HG02588 (cell line): ENCODE results near the gene SHC3.

Experiments used
- ATAC-seq: cut with Tn5 transposase; IDR thresholded peaks from one replicate; pipeline ENCODE4 v1.9.1; 2021; ENCODE audit warnings: mild to moderate bottlenecking, moderate library complexity; ENCODE audit not compliant: unreplicated experiment

Gene SHC3

DNA sequence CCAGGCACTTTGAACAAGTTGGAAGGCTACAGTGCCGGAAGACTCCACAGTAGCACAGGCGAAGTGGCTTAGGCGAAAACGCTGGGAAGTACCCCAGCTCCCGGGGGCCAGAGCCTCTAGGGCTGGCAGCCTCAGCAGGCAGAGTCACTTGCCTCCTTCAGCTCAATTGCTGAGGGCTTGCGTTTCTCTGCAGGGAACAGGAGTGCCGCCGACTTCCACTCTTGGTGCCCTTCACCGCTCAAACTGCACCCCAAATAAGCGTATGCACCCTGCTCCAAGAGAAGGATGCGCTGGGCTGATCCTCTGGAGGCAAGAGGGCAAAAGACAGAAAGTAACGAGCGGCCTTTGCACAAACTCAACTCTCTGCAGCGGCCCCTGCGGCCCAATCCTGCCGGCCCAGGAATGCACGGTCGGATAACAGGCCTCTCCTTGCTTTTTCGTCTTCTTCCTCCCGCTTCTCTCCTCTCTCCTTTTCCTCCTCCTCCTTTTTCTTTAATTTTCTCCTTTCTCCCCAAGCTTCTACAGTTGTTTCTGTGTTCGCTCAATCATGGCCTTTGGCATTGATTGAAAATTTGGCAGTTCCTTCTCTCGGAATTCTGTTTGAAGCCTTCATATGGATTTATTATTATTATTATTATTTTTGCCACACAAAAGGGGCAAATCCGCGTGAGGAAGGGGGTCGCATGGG is 188.4 kb downstream of the SHC3 start:
- no peak for ATAC-seq

DNA sequence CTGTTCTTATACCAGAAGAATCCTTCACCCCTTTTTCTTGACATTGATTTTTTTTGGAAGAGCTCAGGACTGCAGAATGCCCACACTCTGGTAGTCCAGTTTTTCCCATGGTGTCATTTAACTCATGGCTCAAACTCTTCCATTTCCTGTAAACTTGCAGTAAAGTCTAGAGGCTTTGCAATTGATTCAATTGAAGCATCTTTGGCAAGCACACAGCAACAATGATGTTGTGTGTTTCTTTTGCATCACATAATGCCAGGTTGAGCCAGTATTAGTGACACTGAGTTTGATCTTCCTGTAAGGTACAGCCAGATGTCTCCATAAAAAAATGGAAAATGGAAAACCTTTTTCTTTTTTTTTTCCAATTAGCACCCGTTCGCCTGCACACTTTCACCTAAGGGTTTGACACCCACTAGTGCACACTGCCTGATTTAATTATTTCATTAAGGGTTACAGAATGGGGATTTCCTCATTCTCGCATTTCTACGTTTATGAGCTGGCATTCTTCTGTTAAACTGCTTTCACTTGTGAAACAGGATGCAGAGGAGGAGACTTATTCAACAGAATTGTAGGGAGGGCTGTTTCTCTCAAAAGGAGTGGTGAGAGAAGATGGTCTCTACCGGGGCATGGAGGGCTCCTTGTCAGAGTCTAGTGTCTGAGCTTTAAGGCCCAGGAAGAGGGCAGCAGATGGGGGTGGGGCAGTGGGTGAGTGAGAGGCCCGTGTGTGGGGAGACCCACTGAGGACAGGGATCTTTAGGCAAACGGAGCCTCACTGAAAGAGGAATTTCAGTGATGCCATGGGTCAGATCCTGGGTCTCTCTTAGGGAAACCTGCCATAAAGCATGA is 189.6 kb downstream of the SHC3 start:
- no peak for ATAC-seq

DNA sequence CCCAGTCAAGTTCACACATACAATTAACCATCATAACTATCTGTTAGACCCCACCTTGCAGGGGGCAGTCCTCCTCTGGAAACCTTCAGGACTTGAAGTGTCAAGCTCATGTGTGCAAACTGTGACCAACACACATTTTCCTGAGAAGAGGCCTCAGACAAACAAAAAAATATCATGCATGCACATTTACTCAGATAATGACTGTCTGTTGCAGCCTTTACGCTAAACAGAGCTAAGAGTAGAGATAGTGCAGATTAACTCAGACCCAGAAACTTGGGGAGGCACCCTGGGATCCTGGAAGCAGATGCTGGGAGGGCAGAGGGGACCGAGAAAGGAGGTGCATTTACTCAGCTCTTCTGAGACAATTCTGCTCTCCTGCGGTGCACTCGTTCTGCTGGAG is 191.0 kb downstream of the SHC3 start:
- ATAC-seq: no peak

- no peak for ATAC-seq
Measured at GRCh38 chr9:88986776-88987175, 191.8 kb downstream of the SHC3 start.

GRCh38 chr9:88985616-88986015 is 193.0 kb downstream of the SHC3 start:
- no peak for ATAC-seq

DNA sequence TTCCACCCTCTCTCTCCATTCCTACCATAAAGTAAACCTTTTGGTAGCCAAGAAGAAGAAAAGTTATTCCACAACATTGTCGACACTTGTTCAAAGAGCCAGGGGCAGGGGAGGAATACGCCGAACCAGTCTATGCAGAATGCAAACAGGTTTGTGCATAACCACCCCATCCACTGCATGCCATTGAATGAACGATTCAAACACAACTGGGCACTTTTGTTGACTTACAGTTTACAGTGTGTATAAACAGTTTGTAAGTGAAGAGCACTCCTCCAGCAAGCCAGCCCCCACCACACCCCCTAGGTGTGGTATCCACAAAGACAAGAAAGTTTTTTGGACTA is 194.1 kb downstream of the SHC3 start:
- no peak for ATAC-seq

DNA sequence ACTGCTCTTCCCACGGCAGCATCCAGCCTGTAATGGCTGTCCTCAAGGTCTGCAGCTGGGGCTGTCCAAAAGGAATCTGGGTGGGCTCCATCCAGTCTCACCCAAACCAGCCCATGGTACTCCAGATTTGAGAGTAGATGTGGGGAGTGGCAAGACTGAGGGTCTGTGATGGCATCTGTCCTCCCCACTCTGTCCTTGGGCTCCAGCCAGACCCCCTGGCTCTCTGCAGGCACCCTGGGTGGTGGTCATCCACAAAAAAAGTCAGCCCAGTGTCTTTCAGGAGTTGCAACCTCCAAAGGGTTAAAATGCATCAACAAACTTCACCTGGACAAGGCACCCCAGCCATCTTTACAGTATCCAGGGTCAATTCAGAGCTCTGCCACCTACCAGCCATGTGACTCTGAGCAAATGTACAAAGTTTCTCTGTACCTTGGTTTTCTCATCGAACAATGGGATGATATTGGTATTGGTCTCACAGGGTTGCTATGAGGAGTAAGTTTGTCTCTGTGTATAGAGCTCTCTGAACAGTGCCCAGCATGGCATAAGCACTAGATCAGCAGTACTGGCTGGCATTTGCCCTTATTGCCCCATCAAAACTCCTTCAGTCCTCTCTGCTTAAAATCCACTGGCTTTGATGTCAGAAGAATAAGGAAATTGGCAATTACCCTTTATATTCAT is 194.6 kb downstream of the SHC3 start:
- no peak for ATAC-seq

DNA sequence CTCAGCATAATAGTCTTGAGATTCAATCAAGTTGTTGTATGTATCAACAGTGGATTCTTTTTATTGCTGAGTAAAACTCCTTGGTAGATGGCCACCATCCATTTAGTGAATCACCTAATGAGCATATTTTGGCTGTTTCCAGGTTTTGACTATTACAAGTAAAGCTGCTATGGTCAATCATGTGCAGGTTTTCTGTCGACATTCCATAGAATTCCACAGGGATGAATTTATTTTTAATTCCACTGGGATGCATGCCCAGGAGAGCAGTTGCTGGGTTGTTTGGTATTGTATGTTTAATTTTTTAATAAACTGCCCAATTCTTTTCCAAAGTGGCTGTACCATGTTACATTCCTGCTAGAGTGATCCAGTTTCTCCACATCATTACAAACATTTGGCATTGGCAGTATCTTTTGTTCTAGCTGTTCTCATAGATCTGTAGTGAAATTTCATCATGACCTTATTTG is 197.8 kb downstream of the SHC3 start:
- no peak for ATAC-seq

DNA sequence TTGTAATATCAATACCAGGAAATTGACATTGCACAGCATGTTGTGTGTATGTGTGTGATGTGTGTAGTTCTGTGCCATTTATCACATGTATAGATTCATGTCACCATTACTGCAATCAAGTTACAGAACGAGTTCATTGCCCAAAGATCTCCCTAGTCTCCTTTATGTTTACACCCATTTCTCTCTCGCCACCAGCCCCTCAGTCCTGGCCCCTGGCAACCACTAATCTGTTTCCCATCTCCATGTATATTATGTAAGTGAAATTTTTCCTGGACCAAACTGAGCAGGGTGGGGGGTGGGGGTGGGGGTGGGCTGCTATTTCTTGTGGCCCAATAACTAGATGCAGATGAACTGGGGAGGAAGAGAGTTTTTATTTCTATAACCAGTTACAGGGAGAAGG is 198.8 kb downstream of the SHC3 start:
- ATAC-seq: no peak

DNA sequence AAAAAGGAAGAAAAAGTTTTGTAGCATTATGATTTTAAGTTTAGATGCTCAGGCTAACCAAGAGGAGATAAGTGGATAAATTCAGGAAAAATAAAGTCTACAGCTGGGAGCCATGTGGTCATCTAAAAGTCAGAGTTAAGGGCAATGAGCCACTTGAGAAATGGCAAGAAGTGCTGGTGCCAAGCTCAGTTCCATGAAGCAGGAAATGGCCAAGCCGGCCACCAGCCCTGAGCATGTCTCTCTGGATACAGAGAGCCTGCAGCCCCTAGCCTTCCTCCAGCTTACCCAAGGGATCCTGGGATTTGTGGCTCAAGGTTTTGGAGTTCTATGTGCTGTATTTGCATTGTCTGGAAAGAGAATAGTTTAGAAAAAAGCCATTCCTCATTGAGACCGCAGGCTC is 199.6 kb downstream of the SHC3 start:
- no peak for ATAC-seq

- ATAC-seq: no peak
Measured at GRCh38 chr9:88978034-88978433, 200.6 kb downstream of the SHC3 start.

DNA sequence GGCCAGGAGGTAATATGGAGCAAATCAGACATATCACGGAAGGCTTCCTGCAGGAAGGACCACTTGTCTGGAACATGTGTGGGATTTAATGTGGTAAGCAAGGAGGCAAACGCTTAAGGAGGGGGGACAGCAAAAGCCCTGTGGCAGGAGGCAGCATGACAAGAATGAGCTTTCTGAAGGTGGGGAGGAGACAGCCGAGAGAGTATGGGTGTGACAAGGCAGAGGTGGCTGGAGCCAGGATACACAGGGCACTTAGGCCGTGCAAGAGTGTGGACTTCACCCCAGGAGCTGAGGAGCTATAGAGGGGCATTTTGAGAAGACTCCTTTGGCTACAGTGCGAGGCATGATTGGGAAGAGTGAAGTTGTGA is 201.7 kb downstream of the SHC3 start:
- ATAC-seq: no peak

DNA sequence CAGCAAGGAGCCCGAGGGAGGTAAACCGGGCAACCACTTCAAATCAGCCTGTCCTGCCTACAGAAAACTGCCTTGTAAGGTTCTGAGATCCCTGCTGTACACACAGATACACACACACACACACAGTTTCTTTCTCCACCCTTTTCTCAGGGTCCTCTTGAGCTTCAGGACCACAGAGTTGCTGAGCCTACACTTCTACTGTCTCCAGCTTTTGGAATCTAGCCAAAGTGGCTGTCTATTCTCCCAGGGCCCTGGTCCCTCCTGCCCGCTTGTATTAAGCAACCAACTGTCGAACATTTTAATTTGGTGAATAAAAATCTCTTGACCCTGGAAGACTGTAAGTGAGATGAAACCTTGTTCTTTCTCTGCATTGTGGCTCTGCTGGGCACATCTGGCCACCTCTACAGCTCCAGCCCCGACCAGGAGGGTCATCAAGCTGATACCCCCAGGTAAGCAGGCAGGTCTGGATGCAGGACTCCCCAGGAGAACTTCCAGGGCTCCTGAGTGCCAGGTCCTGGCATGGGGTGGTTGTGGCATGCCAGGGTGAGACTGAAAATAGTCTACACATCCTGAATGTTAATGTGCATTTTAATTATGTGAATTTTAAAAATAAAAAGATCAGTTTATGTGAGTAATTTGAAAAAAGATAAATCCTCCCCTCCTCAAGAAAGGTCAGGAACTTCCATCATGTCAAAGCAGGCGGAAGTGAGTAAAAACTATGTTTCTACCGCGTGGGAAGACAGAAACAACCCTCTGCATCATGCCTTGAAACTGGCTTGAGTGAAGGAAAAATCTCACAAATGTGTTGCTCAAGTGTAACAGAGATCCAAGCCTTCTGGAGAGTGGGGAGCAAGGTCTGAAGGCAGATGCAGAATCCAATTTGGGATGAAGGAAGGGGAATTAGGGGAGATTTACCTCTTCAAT is 202.4 kb downstream of the SHC3 start:
- ATAC-seq: no peak

GRCh38 chr9:88974641-88975040 is 204.0 kb downstream of the SHC3 start:
- no peak for ATAC-seq

DNA sequence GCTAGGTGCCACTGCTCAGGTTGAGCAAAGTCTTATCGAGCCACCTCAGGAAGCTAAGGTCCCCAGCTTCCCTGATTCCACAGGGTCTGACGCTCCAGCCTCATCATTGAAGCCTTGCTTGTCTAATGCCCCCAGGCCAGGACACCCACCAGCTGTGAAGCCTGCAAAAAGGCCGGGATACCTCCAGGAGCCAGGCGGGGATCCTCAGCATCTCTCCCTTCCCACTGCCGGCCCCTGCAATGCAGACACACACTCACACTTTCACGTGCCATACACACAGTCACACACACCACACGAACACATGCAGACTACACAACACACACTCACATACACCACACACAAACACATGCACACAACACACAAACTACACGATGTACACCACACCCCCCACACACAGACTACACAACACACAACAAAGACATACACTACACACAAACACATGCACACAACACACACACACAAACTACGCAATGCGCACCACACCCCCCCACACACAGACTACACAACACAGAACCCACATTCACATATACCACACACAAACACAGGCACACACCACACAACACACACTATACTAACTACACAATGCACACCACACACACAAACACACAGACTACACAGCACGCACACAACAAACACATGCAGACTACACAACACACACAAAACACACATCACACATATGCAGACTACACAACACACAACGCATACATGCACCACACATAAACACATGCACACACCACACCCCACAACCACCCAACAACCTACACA is 205.2 kb downstream of the SHC3 start:
- ATAC-seq: no peak

DNA sequence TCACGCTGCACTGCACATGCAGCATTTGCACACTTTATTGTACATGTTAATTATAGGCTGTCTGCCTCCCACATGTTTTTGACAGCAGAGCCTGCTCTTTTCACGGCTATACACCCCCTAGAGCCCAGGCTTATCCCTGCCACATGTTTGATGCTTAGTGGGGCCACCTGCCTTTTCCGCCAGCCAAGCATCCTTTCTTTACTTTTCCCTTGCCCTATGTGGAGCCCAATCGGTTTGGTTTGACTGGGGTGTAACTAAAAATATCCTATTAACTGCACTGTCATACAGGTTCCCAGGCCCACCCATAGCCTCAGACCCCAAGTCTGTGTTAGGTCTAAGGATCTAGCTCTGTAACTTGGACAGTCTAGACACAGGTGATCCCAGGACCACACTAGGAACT is 206.2 kb downstream of the SHC3 start:
- ATAC-seq: no peak

DNA sequence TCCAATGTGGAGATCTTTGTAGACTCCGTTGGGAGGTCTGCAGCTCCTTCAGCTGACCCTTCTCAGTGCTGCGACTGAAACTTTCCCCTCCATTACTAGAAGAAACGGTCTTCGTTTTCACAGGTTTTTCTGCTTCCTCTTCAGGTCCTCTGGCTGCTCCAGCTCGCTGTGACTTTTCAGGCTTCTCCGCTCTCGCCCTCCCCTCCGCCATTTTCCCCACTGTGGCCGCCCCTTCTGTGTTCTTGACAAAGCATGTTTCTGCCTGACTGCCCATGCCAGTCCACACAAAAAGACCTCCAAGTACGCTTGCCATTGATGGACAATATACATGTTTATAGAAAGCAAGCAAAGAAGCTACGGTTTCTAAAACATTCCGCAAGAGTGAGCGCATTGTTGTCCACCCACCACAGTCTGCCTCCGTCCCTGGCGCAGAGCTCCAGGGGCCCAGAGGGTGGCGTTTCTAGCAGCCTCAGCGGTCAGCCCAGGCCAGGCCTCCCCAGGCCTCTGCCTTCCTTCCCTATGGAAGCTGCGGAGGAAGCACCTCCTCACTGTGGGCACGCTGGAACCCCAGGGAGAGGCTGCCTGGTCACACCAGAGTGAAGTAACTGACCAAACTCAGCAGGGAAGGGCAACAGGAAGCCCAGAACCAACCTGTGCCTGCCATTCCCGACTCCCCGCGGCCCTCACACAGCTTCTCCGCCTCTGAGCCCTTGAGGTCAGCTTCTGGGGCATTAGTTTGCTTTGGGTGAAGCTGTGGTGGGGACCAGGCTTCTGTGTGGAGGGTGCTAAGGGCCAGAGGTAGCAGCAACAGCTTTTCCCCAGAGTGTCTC is 207.3 kb downstream of the SHC3 start:
- ATAC-seq: no peak

DNA sequence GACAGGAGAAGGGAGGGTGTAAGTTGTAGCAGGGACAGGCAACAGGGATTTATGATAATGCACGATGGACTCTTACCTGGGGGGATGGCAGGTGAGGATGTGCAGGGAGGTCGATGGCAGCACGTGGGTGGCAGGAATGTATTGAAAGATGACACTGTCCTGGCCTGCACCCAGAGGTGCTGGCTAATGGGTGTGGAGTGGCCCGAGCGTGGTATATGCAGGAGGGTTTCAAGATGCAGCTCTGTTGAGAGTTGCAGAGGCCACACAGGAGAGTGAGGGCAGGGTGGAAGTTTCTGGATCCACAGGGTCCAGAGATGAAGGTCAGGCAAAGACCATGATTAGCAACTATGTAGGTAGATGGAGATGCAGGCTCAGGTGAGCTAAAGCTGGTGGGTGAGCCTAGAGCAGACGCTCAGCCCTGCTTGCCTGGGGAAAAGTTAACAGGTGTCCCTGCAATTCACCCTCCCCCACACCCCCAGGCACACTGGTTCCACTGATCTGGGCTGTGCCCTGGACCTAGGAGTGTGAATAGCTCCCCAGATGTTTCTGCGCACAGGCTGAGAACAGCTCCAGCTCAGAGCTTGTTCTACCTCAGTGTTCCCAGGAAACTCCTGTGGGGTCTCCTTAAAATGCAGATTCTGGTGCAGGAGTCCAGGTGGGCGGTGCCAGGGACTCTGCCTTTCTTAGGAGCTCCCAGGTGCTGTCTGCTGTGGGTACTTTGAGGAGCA is 208.8 kb downstream of the SHC3 start:
- no peak for ATAC-seq

DNA sequence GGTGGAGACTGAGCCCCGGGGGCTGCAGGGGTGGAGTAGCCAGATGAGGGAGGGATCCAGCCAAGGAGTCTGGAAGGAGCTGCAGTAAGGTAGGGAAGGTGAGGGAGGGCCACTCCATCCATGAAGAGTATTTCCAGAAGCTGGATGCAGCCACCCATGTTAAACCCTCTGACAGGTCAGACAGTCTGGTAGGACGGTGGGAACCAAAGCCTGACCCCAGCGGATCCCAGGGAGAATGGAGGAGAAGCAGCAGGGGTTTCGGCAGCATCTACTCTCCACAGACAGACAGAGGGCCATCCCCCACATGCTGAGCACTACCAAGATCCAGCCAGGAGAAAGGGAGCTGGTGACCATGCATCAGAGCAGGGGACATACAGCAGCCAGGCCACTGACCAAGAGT is 209.8 kb downstream of the SHC3 start:
- no peak for ATAC-seq
